Measurements from ENCODE around the gene FAT2.

The FAT2 gene

DNA sequence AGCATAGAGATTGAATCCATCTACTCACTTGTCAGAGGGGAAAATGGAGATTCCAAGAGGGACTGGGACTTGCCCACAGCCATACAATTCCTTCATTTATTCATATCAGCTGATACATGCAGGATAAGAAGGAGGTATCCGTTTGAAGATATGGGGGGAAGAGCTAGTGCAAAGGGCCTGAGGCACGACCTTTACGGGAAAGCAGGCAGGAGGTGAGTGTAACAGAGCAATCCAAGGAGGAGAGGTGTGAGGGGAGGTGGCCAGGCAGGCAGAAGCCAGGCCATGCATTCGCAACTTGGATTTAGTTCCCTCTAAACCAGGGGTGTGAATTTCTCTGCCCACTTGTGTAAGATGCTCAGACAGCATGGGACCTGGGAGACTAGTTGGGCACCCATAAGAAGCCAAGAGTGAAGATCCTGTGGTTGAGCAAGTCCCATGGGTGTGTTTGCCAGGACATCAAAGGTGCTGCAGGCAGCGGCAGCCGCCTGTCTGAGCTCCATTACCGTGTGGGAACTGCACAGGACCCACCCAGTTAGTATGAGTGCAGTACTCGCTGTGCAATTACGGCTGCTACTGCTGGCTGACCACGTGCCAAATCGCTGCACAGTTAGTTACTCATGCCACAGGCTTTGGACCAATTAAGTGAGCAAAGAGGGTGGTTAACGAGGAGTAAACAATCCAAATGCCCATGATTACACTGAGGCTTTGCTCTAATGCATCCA is 31.4 kb upstream of the FAT2 start:
- no peak overlapping the region for H3K27ac ChIP-seq (ENCODE audit: low read depth, low read length)
- H2BK120ac ChIP-seq (ENCODE audit: insufficient read depth, low read length, poor library complexity): no peak overlapping the region
- DNase-seq: peak; percentile 20 to 52
- no peak overlapping the region for H2BK5ac ChIP-seq (ENCODE audit: low read depth, low read length, poor library complexity)
- H4K91ac ChIP-seq (ENCODE audit: low read depth, low read length): no peak overlapping the region
- H3K4ac ChIP-seq (ENCODE audit: low read depth, low read length): no peak overlapping the region
- H3K9ac ChIP-seq (ENCODE audit: low read length): no peak overlapping the region
- H3K14ac ChIP-seq (ENCODE audit: low read length): no peak overlapping the region
- peak overlapping the region; percentile 26 for H2BK12ac ChIP-seq (ENCODE audit: low read length)
- peaks cover 19% of the 10 kb centered on the region for H3K79me1 ChIP-seq (ENCODE audit: low read length)
- H3K27me3 ChIP-seq (ENCODE audit: insufficient read depth, low read length): no peaks in the 10 kb centered on the region
- H3K18ac ChIP-seq (ENCODE audit: low read length): no peak overlapping the region
- no peak overlapping the region for H3K23ac ChIP-seq (ENCODE audit: low read length)
- H3K79me2 ChIP-seq (ENCODE audit: control insufficient read depth, insufficient read depth, low read length, poor library complexity): no peaks in the 10 kb centered on the region
- H3K36me3 ChIP-seq (ENCODE audit: control insufficient read depth in 1 of 2, insufficient read depth in 2 of 2, low read length in 2 of 2): no peaks in the 10 kb centered on the region
- H2AK5ac ChIP-seq (ENCODE audit: low read length): peak overlapping the region; percentile 9
- H4K12ac ChIP-seq (ENCODE audit: low read depth, low read length): no peak overlapping the region
- no peak overlapping the region for H3K4me3 ChIP-seq (ENCODE audit: low read depth, low read length)
- no peak overlapping the region for H4K8ac ChIP-seq (ENCODE audit: low read depth, low read length)
- H3K9me3 ChIP-seq (ENCODE audit: insufficient read depth, low read depth, low read length): no peaks in the 10 kb centered on the region
- peaks cover 22 to 24% of the 10 kb centered on the region in 2 experiments for H3K4me1 ChIP-seq (ENCODE audit: control insufficient read depth in 1 of 2, insufficient read depth in 2 of 2, low read length in 2 of 2)
- no peak overlapping the region for H3K4me2 ChIP-seq (ENCODE audit: low read length)
- no peak overlapping the region for H2AFZ ChIP-seq (ENCODE audit: insufficient read depth, low read length, poor library complexity)
- no CpG with 5 or more reads among the region's 12 CpGs for WGBS (ENCODE audit: extremely low coverage, insufficient coverage, insufficient read length)

DNA sequence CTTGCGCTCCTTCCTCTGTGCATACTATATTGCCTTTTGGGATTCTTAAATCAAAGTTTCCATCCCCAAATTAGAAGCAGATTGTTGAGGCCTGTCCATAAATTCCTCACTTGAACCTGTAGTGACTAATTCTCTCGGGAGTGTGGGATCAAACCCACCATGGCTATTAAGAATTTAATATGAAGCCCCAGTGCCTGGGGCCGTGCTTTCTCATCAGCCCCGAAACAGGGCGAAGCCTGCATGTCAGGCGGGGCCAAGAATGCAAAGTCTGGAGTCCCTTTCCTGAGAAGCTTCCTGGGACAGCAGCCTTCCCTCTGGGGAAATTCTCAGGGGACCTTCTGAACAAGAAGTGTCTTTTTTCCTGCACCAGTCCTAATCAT is 29.3 kb upstream of the FAT2 start:
- Histone ChIP-seq H3K9me3 (ENCODE audit: insufficient read depth, low read depth, low read length) (no peaks in the 10 kb centered on the region), H2AK5ac (ENCODE audit: low read length) (no peak overlapping the region), H3K4me2 (ENCODE audit: low read length) (peak overlapping the region; percentile 46), H3K18ac (ENCODE audit: low read length) (peak overlapping the region; percentile 11), H2BK12ac (ENCODE audit: low read length) (peak overlapping the region; percentile 67), H3K23ac (ENCODE audit: low read length) (no peak overlapping the region), H3K14ac (ENCODE audit: low read length) (no peak overlapping the region), H3K9ac (ENCODE audit: low read length) (no peak overlapping the region), H3K27ac (ENCODE audit: low read depth, low read length) (peak overlapping the region; percentile 87), H2AFZ (ENCODE audit: insufficient read depth, low read length, poor library complexity) (no peak overlapping the region), H4K91ac (ENCODE audit: low read depth, low read length) (peak overlapping the region; percentile 77), H2BK5ac (ENCODE audit: low read depth, low read length, poor library complexity) (peak overlapping the region; percentile 28), H3K4ac (ENCODE audit: low read depth, low read length) (no peak overlapping the region), H3K79me1 (ENCODE audit: low read length) (peaks cover 19% of the 10 kb centered on the region), H3K4me1 (ENCODE audit: control insufficient read depth in 1 of 2, insufficient read depth in 2 of 2, low read length in 2 of 2) (peaks cover 22 to 26% of the 10 kb centered on the region in 2 experiments), H3K4me3 (ENCODE audit: low read depth, low read length) (no peak overlapping the region), H4K8ac (ENCODE audit: low read depth, low read length) (peak overlapping the region; percentile 25), H3K27me3 (ENCODE audit: insufficient read depth, low read length) (no peaks in the 10 kb centered on the region), H2BK120ac (ENCODE audit: insufficient read depth, low read length, poor library complexity) (peak overlapping the region; percentile 48), H4K12ac (ENCODE audit: low read depth, low read length) (no peak overlapping the region), H3K36me3 (ENCODE audit: control insufficient read depth in 1 of 2, insufficient read depth in 2 of 2, low read length in 2 of 2) (no peaks in the 10 kb centered on the region), H3K79me2 (ENCODE audit: control insufficient read depth, insufficient read depth, low read length, poor library complexity) (no peaks in the 10 kb centered on the region)
- no CpG with 5 or more reads among the region's 6 CpGs for WGBS (ENCODE audit: extremely low coverage, insufficient coverage, insufficient read length)
- DNase-seq: no peak

DNA sequence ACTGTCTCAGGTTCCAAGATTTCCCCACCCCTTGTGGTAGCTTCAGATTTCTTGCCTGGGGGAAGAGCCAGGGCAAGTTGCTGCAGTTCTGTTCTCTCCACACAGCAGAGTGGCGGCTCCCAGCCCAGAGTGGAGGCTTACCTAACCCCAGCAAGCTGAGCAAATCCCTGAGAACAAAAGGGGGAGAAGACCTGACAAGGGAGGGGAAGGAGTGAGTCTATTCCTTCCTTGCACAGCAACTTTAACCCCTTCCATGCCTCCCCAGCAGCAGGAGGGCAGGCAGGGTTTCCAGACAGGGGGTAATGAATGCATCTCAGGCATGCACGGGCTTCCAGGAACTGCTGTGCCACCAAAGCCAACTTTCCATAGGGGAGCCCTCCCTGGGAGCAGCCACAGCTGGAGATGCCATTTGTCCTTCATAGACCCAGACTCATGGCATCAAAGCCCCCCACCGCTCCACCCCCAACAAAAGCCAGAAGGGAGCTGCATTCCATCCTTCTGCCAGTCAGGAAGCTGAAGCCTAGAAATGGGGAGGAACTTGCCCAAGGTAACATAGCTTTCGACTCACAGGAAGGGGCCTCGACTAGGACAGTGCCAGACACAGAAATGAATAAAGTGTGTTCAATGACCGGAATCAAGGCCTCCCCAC is 28.8 kb upstream of the FAT2 start:
- peak in 1 of 2 donors; percentile 42 for DNase-seq
- Histone ChIP-seq H3K4me3 (ENCODE audit: low read depth, low read length) (no peak overlapping the region), H3K79me1 (ENCODE audit: low read length) (peaks cover 21% of the 10 kb centered on the region), H2BK120ac (ENCODE audit: insufficient read depth, low read length, poor library complexity) (peak overlapping the region; percentile 57), H2BK12ac (ENCODE audit: low read length) (no peak overlapping the region), H4K8ac (ENCODE audit: low read depth, low read length) (no peak overlapping the region), H3K23ac (ENCODE audit: low read length) (no peak overlapping the region), H2AFZ (ENCODE audit: insufficient read depth, low read length, poor library complexity) (no peak overlapping the region), H4K12ac (ENCODE audit: low read depth, low read length) (no peak overlapping the region), H2BK5ac (ENCODE audit: low read depth, low read length, poor library complexity) (peak overlapping the region; percentile 47), H3K9ac (ENCODE audit: low read length) (no peak overlapping the region), H3K27ac (ENCODE audit: low read depth, low read length) (peak overlapping the region; percentile 87), H3K27me3 (ENCODE audit: insufficient read depth, low read length) (no peaks in the 10 kb centered on the region), H3K4me1 (ENCODE audit: control insufficient read depth in 1 of 2, insufficient read depth in 2 of 2, low read length in 2 of 2) (peaks cover 27 to 31% of the 10 kb centered on the region in 2 experiments), H3K36me3 (ENCODE audit: control insufficient read depth in 1 of 2, insufficient read depth in 2 of 2, low read length in 2 of 2) (no peaks in the 10 kb centered on the region), H2AK5ac (ENCODE audit: low read length) (no peak overlapping the region), H3K79me2 (ENCODE audit: control insufficient read depth, insufficient read depth, low read length, poor library complexity) (peaks cover 3% of the 10 kb centered on the region), H3K4me2 (ENCODE audit: low read length) (peak overlapping the region; percentile 46), H3K4ac (ENCODE audit: low read depth, low read length) (no peak overlapping the region), H3K9me3 (ENCODE audit: insufficient read depth, low read depth, low read length) (no peaks in the 10 kb centered on the region), H3K14ac (ENCODE audit: low read length) (peak overlapping the region; percentile 15), H3K18ac (ENCODE audit: low read length) (peak overlapping the region; percentile 15), H4K91ac (ENCODE audit: low read depth, low read length) (peak overlapping the region; percentile 77)
- WGBS (ENCODE audit: extremely low coverage, insufficient coverage, insufficient read length): no CpG with 5 or more reads among the region's 6 CpGs

DNA sequence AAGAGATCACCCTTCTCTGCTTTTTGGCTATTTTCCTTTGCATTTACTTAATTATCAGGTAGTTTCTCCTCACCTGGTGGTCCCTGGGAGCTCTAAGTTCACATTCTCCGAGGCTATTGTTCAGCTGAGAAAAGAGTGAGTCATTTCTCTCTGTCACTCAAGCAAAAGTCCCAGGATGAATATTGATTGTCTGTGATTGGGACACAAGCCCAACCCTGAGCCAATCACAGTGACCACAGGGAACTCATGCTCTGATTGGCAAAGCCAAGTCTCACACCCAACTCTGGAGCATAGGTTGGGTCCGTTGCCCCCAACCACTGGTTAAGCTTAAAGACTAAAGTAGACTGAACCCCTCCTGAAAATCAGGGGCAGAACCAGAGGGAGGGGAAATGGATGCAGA is 27.8 kb upstream of the FAT2 start:
- H3K18ac ChIP-seq (ENCODE audit: low read length): no peak overlapping the region
- H3K36me3 ChIP-seq (ENCODE audit: control insufficient read depth in 1 of 2, insufficient read depth in 2 of 2, low read length in 2 of 2): no peaks in the 10 kb centered on the region
- no peak overlapping the region for H2AK5ac ChIP-seq (ENCODE audit: low read length)
- no peak overlapping the region for H3K4ac ChIP-seq (ENCODE audit: low read depth, low read length)
- H2BK5ac ChIP-seq (ENCODE audit: low read depth, low read length, poor library complexity): peak overlapping the region; percentile 58
- H3K79me2 ChIP-seq (ENCODE audit: control insufficient read depth, insufficient read depth, low read length, poor library complexity): peaks cover 3% of the 10 kb centered on the region
- no peaks in the 10 kb centered on the region for H3K9me3 ChIP-seq (ENCODE audit: insufficient read depth, low read depth, low read length)
- H2AFZ ChIP-seq (ENCODE audit: insufficient read depth, low read length, poor library complexity): no peak overlapping the region
- peaks cover 31 to 40% of the 10 kb centered on the region in 2 experiments for H3K4me1 ChIP-seq (ENCODE audit: control insufficient read depth in 1 of 2, insufficient read depth in 2 of 2, low read length in 2 of 2)
- peak overlapping the region; percentile 63 for H4K8ac ChIP-seq (ENCODE audit: low read depth, low read length)
- H3K14ac ChIP-seq (ENCODE audit: low read length): peak overlapping the region; percentile 16
- peak overlapping the region; percentile 19 for H2BK120ac ChIP-seq (ENCODE audit: insufficient read depth, low read length, poor library complexity)
- peak overlapping the region; percentile 87 for H3K27ac ChIP-seq (ENCODE audit: low read depth, low read length)
- H3K9ac ChIP-seq (ENCODE audit: low read length): no peak overlapping the region
- H3K27me3 ChIP-seq (ENCODE audit: insufficient read depth, low read length): no peaks in the 10 kb centered on the region
- H3K4me2 ChIP-seq (ENCODE audit: low read length): no peak overlapping the region
- no CpG with 5 or more reads among the region's 2 CpGs for WGBS (ENCODE audit: extremely low coverage, insufficient coverage, insufficient read length)
- no peak overlapping the region for H4K12ac ChIP-seq (ENCODE audit: low read depth, low read length)
- H2BK12ac ChIP-seq (ENCODE audit: low read length): peak overlapping the region; percentile 53
- peak in 1 of 2 donors; percentile 28 for DNase-seq
- peaks cover 22% of the 10 kb centered on the region for H3K79me1 ChIP-seq (ENCODE audit: low read length)
- no peak overlapping the region for H3K4me3 ChIP-seq (ENCODE audit: low read depth, low read length)
- peak overlapping the region; percentile 85 for H4K91ac ChIP-seq (ENCODE audit: low read depth, low read length)
- H3K23ac ChIP-seq (ENCODE audit: low read length): no peak overlapping the region

Data from trophoblast cell (in vitro differentiated cells and primary cell).